ENCODE data around the gene BTF3. TPM values are rescaled to one million over a fixed set of nuclear protein-coding genes. Genes with fewer than 3 reads are reported as not detected.

BTF3 gene
- total RNA-seq, 3 donors from 2014 or later (not counting 1 experiment from before 2014, with no cell fraction given), result 364 to 423 (median 391) TPM

DNA sequence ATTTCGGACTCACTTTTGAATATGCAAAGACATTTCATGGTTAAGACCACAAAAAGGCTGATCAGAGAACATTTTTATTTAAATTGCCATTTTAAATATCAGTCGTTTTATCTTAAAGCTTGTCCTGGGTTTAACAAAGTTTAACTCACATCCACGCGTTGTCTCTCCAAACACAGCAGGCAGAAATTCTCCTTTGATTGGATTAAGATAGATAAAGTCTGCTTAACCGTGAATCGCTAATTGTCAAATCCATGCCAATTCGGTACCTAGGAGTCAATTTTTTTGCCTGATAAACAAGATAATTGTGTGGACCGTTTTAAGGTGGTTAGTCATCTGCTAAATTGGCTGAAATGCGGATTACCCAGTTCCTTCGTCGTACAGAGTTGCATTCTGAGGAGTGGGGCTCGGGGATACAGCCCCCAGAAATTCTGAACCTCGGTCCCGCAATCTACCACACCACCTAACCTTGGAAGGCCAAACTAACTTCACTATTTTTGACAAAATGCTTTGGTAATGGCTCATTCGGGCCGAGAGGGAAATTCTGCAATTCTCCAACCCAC, 665 bp upstream of the BTF3 start:
- no peak for DNase-seq
- Histone ChIP-seq H3K27ac (ENCODE audit: low read length) (peak overlapping the region; percentile 98), H3K36me3 (ENCODE audit: control insufficient read depth, insufficient read depth, low read length) (peaks cover 15% of the 10 kb centered on the region), H3K4me1 (ENCODE audit: control insufficient read depth, insufficient read depth, low read length) (peaks cover 13% of the 10 kb centered on the region), H3K9me3 (ENCODE audit: control insufficient read depth, insufficient read depth, low read length) (no peaks in the 10 kb centered on the region), H3K27me3 (ENCODE audit: control insufficient read depth, insufficient read depth, low read length) (peaks cover 10% of the 10 kb centered on the region), H3K4me3 (ENCODE audit: low read length) (peak overlapping the region; percentile 100)
- Mint-ChIP-seq H3K4me1 (peaks cover 27 to 31% of the 10 kb centered on the region in 2 donors), H3K4me3 (peak overlapping the region; percentile 95), H3K36me3 (no peaks in the 10 kb centered on the region), H3K27me3 (ENCODE audit: low read depth in 2 of 2) (peaks cover 19 to 30% of the 10 kb centered on the region in 2 donors), H3K9me3 (no peaks in the 10 kb centered on the region), H3K27ac (peak overlapping the region; percentile 94 to 98)
- 70% methylated on average over 16 of the region's 16 CpGs for WGBS (ENCODE audit: insufficient coverage)
- TF ChIP-seq, protein P1, sequence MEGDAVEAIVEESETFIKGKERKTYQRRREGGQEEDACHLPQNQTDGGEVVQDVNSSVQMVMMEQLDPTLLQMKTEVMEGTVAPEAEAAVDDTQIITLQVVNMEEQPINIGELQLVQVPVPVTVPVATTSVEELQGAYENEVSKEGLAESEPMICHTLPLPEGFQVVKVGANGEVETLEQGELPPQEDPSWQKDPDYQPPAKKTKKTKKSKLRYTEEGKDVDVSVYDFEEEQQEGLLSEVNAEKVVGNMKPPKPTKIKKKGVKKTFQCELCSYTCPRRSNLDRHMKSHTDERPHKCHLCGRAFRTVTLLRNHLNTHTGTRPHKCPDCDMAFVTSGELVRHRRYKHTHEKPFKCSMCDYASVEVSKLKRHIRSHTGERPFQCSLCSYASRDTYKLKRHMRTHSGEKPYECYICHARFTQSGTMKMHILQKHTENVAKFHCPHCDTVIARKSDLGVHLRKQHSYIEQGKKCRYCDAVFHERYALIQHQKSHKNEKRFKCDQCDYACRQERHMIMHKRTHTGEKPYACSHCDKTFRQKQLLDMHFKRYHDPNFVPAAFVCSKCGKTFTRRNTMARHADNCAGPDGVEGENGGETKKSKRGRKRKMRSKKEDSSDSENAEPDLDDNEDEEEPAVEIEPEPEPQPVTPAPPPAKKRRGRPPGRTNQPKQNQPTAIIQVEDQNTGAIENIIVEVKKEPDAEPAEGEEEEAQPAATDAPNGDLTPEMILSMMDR (IDR thresholded peaks at IDR 0.05), result no peak
- intact Hi-C loops (cut with micrococcal nuclease), result loop anchor here (2.0 kb wide), 1 partner anchor 67 kb away; the partner anchor contains the start of genes ANKRA2 and UTP15
- no peak for ATAC-seq

DNA sequence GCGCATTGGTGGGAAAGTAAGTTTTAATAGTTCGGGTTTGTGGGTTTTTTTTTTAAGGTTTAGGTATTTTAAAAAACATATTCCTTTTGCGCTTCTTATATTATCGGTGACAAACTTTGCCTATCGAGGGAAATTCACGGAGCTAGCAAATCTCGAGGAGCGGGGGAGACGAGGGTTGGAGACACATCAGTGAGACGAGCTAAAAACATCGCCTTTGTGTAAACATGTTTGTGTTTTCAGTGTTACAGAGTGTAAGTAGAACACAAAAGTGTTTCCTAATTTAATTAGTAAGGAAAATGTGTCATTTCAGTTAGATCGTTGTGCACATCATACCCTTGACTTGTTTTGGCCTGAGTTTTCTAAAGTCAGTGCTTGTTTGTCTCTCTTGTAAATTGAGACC, 945 bp downstream of the BTF3 start:
- peak overlapping the region; percentile 98 for H3K27ac ChIP-seq (ENCODE audit: low read length)
- DNase-seq (peak in 1 of 2 donors; percentile 26), ATAC-seq (no peak)
- peaks cover 13% of the 10 kb centered on the region for H3K4me1 ChIP-seq (ENCODE audit: control insufficient read depth, insufficient read depth, low read length)
- TF ChIP-seq, protein P1 (IDR thresholded peaks at IDR 0.05), result no peak
- intact Hi-C loops (cut with micrococcal nuclease), result loop anchor here (2.0 kb wide), 1 partner anchor 66 kb away; the partner anchor contains the start of genes ANKRA2 and UTP15
- WGBS (ENCODE audit: insufficient coverage), result 20% methylated on average over 11 of the region's 12 CpGs
- H3K27me3 ChIP-seq (ENCODE audit: control insufficient read depth, insufficient read depth, low read length), result peaks cover 6% of the 10 kb centered on the region
- H3K27me3 Mint-ChIP-seq (ENCODE audit: low read depth in 2 of 2), result peaks cover 9 to 15% of the 10 kb centered on the region in 2 donors
- H3K4me1 Mint-ChIP-seq, result peaks cover 27 to 31% of the 10 kb centered on the region in 2 donors
- H3K36me3 ChIP-seq (ENCODE audit: control insufficient read depth, insufficient read depth, low read length), result peaks cover 31% of the 10 kb centered on the region
- H3K27ac Mint-ChIP-seq, result peak overlapping the region; percentile 94 to 98
- no peaks in the 10 kb centered on the region for H3K9me3 ChIP-seq (ENCODE audit: control insufficient read depth, insufficient read depth, low read length)
- no peaks in the 10 kb centered on the region for H3K36me3 Mint-ChIP-seq
- peak overlapping the region; percentile 91 for H3K4me3 Mint-ChIP-seq
- peak overlapping the region; percentile 100 for H3K4me3 ChIP-seq (ENCODE audit: low read length)
- no peaks in the 10 kb centered on the region for H3K9me3 Mint-ChIP-seq

DNA sequence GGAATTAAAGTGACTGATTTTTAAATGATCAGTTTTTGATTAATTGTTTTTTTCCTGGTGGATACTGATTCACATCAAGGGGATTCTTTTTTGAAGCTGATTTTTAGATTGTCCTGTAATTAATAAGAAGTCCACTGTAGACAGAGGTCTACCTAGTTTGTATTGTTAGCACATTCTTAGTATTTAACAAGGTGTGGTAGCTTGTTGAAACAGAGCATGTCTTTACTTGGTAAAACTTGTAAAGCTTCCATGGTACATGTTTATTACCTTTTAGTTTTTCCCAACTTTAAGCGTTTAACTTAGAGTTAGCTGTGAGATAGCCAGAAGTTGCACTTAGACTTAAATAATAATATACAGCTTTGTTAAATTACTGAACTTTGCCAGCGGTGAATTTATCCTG, 1.5 kb downstream of the BTF3 start:
- H3K4me3 ChIP-seq (ENCODE audit: low read length), result no peak overlapping the region
- peaks cover 13% of the 10 kb centered on the region for H3K4me1 ChIP-seq (ENCODE audit: control insufficient read depth, insufficient read depth, low read length)
- H3K27me3 ChIP-seq (ENCODE audit: control insufficient read depth, insufficient read depth, low read length), result peaks cover 4% of the 10 kb centered on the region
- Mint-ChIP-seq H3K4me1 (peaks cover 27 to 31% of the 10 kb centered on the region in 2 donors), H3K27ac (peak overlapping the region; percentile 94 to 98), H3K9me3 (no peaks in the 10 kb centered on the region), H3K27me3 (ENCODE audit: low read depth in 2 of 2) (peaks cover 5 to 10% of the 10 kb centered on the region in 2 donors), H3K4me3 (peak overlapping the region; percentile 91), H3K36me3 (peaks cover 4% of the 10 kb centered on the region)
- 100% methylated on average over 1 of the region's 2 CpGs for WGBS (ENCODE audit: insufficient coverage)
- H3K9me3 ChIP-seq (ENCODE audit: control insufficient read depth, insufficient read depth, low read length), result no peaks in the 10 kb centered on the region
- intact Hi-C loops (cut with micrococcal nuclease), result loop anchor here (2.0 kb wide), 1 partner anchor 65 kb away; the partner anchor contains the start of genes ANKRA2 and UTP15
- peaks cover 37% of the 10 kb centered on the region for H3K36me3 ChIP-seq (ENCODE audit: control insufficient read depth, insufficient read depth, low read length)
- TF ChIP-seq, protein P1 (IDR thresholded peaks at IDR 0.05), result no peak
- H3K27ac ChIP-seq (ENCODE audit: low read length), result no peak overlapping the region
- DNase-seq, result no peak
- no peak for ATAC-seq

All from natural killer cell (primary cell).